T-helper 17 cell (primary cell): ENCODE measurements around the gene ALAS2. TPM values are rescaled to one million over a fixed set of nuclear protein-coding genes. Genes with fewer than 3 reads are reported as not detected.

Experiments
- total RNA-seq, 4 donors: library from RNA in 2 of 4; stranded (reverse) in 2 of 4; gene quantifications; one replicate each; pipeline ENCODE4 v1.2.3 and lab custom pipeline; 2022 to 2026

The ALAS2 gene
- total RNA-seq, 2 donors from 2014 or later: not detected

Other genes with a start within 250 kb of the ALAS2 start
- not detected for gene ITIH6, start 232.7 kb downstream of the ALAS2 start, total RNA-seq
- 10 to 100 TPM; 49.3 to 66.6 TPM for gene MAGED2, start 223.2 kb downstream of the ALAS2 start, total RNA-seq
- 1 to 10 TPM in 1 of 2 donors, under 1 TPM in 1; 0.39 to 1.4 TPM for gene TRO, start 110.2 kb downstream of the ALAS2 start, total RNA-seq
- under 1 TPM; 0.27 to 0.42 TPM for gene PFKFB1, start 36.8 kb downstream of the ALAS2 start, total RNA-seq
- 1 to 10 TPM; 5.9 to 9.6 TPM for gene APEX2, start 30.6 kb downstream of the ALAS2 start, total RNA-seq
- gene PAGE2B, start 44.1 kb upstream of the ALAS2 start, total RNA-seq: not detected
- gene PAGE2, start 58.0 kb upstream of the ALAS2 start, total RNA-seq: not detected
- under 1 TPM; 0.60 to 0.94 TPM for gene PAGE5, start 189.4 kb upstream of the ALAS2 start, total RNA-seq
- gene PAGE3, start 233.9 kb upstream of the ALAS2 start, total RNA-seq: not detected